Brain microvascular endothelial cell (primary cell): ENCODE data around the gene MRPL10.

ENCODE experiments used
- DNase-seq: peaks from one replicate; pipeline ENCODE4 v3.0.0-alpha.2; 2020
- H3K27ac ChIP-seq: fragments of 250-450 bp; sonication (Bioruptor Pico); 2 replicates; pipeline ENCODE4 v1.5.1; 2020; ENCODE audit warnings: mild to moderate bottlenecking, moderate library complexity
- H3K27me3 ChIP-seq: fragments of 250-450 bp; sonication (Bioruptor Pico); replicated peaks from 2 replicates; pipeline ENCODE4 v1.5.1; 2020; ENCODE audit warnings: mild to moderate bottlenecking
- H3K36me3 ChIP-seq: fragments of 250-450 bp; sonication (Bioruptor Pico); replicated peaks from 2 replicates; pipeline ENCODE4 v1.5.1; 2020; ENCODE audit warnings: mild to moderate bottlenecking
- H3K4me3 ChIP-seq: 2 replicates; pipeline ENCODE4 v1.5.1; 2011; ENCODE audit warnings: low read depth, mild to moderate bottlenecking, control low read depth, low read length, moderate library complexity
- in situ Hi-C: cut with HindIII; loops from 2 replicates; pipeline ENCODE4 v1.10.0; 2017; ENCODE audit warnings: low sequenced_read_pairs, low pct_ligation_motif_present
- TF ChIP-seq, protein P1 (sequence below): IDR thresholded peaks from 2 replicates; pipeline ENCODE4 v1.5.1; 2011; ENCODE audit warnings: low read depth, mild to moderate bottlenecking, moderate library complexity, low read length, control low read depth, inconsistent platforms; ENCODE audit errors: missing control alignments

The MRPL10 gene

DNA sequence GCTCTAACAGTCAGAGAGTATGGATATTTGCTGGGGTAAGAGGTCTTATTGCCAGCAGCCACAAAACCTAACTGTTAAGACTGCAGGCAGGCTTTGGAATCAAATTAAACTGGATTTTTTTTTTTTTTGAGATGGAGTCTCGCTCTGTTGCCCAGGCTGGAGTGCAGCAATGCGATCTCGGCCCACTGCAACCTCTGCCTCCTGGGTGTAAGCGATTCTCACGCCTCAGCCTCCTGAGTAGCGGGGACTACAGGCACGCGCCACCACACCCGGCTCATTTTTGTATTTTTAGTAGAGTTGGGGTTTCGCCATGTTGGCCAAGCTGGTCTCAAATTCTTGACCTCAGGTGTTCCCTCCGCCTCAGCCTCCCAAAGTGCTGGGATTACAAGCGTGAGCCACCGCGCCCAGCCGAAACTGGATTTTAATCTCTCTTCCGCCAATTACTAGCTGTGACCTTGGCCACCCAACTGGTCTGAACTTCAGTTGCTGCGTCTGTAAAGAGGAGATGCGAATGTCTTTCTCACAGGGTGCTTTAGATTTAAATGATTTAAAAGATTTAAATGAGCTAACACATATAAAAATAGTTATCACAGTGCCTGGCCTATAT, 842 bp downstream of the MRPL10 start:
- TF ChIP-seq, protein P1, sequence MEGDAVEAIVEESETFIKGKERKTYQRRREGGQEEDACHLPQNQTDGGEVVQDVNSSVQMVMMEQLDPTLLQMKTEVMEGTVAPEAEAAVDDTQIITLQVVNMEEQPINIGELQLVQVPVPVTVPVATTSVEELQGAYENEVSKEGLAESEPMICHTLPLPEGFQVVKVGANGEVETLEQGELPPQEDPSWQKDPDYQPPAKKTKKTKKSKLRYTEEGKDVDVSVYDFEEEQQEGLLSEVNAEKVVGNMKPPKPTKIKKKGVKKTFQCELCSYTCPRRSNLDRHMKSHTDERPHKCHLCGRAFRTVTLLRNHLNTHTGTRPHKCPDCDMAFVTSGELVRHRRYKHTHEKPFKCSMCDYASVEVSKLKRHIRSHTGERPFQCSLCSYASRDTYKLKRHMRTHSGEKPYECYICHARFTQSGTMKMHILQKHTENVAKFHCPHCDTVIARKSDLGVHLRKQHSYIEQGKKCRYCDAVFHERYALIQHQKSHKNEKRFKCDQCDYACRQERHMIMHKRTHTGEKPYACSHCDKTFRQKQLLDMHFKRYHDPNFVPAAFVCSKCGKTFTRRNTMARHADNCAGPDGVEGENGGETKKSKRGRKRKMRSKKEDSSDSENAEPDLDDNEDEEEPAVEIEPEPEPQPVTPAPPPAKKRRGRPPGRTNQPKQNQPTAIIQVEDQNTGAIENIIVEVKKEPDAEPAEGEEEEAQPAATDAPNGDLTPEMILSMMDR = no peak
- Histone ChIP-seq H3K4me3 (peak overlapping the region; percentile 95), H3K27me3 (no peaks in the 10 kb centered on the region), H3K36me3 (peaks cover 23% of the 10 kb centered on the region), H3K27ac (peak overlapping the region; percentile 80)
- DNase-seq = no peak
- in situ Hi-C loops = no loop called here

DNA sequence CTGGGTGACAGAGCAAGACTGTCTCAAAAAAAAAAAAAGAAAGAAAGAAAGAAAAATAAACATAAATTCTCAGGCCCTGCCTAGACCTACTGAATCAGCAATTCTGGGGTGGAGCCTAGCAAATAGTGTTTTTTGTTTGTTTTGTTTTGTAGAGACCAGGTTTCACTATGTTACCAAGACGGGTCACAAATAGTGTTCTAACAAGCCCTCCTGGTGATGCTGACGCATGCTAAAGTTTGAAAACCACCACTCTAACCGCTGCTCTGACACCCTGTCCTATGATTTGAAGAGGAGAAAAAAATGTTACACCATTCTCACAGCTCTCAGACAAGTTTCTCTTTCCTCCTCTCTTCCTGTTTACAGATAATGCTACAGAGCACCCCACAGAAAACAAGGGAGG, 1.5 kb downstream of the MRPL10 start:
- peaks cover 28% of the 10 kb centered on the region for H3K36me3 ChIP-seq
- in situ Hi-C loops = no loop called here
- DNase-seq = no peak
- H3K27ac ChIP-seq = no peak overlapping the region
- no peaks in the 10 kb centered on the region for H3K27me3 ChIP-seq
- H3K4me3 ChIP-seq = no peak overlapping the region
- TF ChIP-seq, protein P1 = no peak

DNA sequence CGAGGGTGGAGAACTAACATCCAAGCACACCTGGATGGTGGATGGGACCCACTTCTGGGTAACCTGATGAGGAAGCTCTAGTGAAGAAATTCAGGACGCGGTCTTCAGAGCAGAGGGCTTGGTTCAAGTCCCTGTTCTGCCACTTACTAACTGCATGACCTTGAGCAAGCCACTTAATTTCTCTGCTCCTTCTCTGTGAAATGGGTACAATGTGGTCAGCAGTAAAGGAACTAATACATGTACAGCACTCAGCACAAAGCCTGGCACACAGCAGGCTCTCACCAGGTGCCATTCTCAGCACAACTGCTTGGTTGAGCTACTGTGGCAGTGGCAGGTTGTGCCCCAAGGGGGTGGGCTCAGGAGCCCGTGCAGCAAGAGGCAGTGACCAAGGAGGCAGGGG, 7.8 kb downstream of the MRPL10 start:
- H3K27me3 ChIP-seq = no peaks in the 10 kb centered on the region
- in situ Hi-C loops = no loop called here
- peaks cover 46% of the 10 kb centered on the region for H3K36me3 ChIP-seq
- H3K27ac ChIP-seq = no peak overlapping the region
- TF ChIP-seq, protein P1 = no peak
- DNase-seq = no peak
- H3K4me3 ChIP-seq = no peak overlapping the region

DNA sequence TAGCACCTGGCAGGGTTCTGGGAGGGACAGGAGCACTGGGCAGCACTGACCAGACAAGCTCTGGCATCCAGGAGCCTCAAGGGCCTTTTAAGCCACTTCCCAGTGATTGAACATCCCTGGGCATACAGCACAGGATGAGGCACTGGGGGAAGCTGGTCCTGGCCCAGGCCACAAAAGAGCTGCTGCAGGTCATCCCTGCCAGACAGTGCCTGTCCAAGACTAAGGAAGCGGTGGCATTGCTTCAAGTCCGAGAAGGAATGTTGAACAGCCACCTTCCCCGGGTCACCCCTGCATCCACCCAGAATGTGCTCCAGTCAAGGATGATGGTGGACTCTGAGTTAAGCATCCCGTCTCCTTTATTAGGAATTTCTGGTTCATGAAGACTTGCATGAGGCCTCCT, 8.6 kb downstream of the MRPL10 start:
- in situ Hi-C loops = no loop called here
- H3K27ac ChIP-seq = no peak overlapping the region
- no peak for DNase-seq
- H3K4me3 ChIP-seq = no peak overlapping the region
- TF ChIP-seq, protein P1 = no peak
- H3K27me3 ChIP-seq = no peaks in the 10 kb centered on the region
- H3K36me3 ChIP-seq = peaks cover 39% of the 10 kb centered on the region

DNA sequence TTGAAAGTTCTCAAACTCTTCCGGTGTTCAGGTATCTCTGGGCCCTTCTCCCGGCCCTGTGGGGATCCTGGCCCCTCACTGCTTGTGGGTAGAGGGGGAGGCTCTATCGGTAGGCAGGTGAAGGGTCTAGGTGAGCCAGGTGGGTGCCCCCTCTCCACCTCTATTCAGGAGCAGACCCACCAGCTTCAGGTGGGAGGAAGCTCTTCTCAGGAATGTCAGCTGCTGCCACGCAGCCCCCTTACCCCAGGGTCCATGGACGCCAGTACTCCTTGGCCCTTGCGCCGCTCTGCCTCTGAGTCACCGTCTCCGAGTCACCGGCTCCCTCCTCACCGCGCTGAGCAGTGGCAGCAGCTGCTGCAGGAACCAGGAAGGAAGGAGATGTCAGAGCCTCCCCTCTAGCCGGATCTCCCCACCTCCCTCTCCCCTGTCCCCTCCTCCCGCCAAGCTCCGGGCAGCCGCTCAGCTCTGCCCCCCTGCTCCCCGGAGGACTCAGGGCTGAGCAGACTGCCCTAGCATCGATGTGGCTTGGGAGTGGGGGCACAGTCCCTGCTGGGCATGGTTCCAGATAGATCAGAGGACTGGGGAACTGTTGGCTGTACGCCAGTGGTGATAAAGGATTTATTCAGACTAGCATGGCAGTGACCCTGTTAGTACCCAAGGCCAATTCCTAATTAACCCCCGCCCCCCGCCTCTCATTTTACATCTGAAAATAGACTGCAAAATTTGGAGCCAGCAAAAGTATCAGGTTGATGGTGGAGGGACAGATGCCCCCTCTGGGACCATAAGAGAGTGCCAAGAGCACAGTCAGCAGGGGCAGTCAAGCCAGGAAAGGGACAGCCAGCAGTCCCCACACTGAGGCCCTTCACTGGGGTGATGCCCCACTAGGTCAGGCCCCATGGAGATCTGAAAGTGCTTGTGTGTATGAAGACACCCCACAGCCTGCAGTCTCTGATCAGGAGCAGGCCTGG, 9.6 kb downstream of the MRPL10 start, which contains the start of gene OSBPL7:
Gene OSBPL7, minus strand, starts transcription at position 371 of the 968 bp plus-strand sequence. CDS start 1,516 bp downstream, outside the sequence.
- in situ Hi-C loops = no loop called here
- peak; percentile 81 for DNase-seq
- Histone ChIP-seq H3K27ac (no peak within 1 kb of the TSS), H3K4me3 (peak within 1 kb of the TSS; percentile 82), H3K36me3 (peaks cover 33% of the 10 kb centered on the region), H3K27me3 (no peaks in the 10 kb centered on the region)
- TF ChIP-seq, protein P1 = no peak
